K562 (cell line): ENCODE measurements around the gene P2RX5. TPM values are rescaled to one million over a fixed set of nuclear protein-coding genes. Genes with fewer than 3 reads are reported as not detected.

ENCODE experiments used
- REST ChIP-seq, 2 experiments: fragments of 450-650 bp; formaldehyde crosslinking in 1 of 2; IDR thresholded peaks; 2 replicates each; pipeline versions ENCODE4 v1.4.0 to v1.6.1; 2014 to 2020; ENCODE audit warnings: mild to moderate bottlenecking in 2 of 2, borderline replicate concordance in 1 of 2, low read depth in 1 of 2
- polyA plus RNA-seq, 8 experiments: library from polyadenylated mRNA; depleted of rRNA in 4 of 8; stranded (reverse) in 5 of 8; unstranded in 3 of 8; fragments of >200 nt; fragmentation: Nextera tagmentation in 2 of 8; fragmentation: Illumina TruSeq in 1 of 8; extraction: Ambion mirVana in 2 of 8; extraction: Trizol in 1 of 8; gene quantifications; 2 replicates each; pipeline versions ENCODE4 v1.2.1 to v1.2.3, GENCODE V29; 2011 to 2014; ENCODE audit warnings: inconsistent platforms in 1 of 8, missing spikeins in 1 of 8
- total RNA-seq, 7 experiments: library from RNA; depleted of rRNA in 6 of 7; stranded (reverse); fragments of >200 nt in 6 of 7; fragmentation: Illumina TruSeq in 2 of 7; extraction: Trizol in 2 of 7; gene quantifications; 2 replicates each; pipeline versions ENCODE4 v1.2.1 to v1.2.3, GENCODE V29; 2011 to 2021; ENCODE audit warnings: low replicate concordance in 1 of 7

P2RX5 gene
- total and polyA plus RNA-seq, 9 of the 15 experiments (the other 6 are each of a cell fraction or from before 2014, with no cell fraction given) = 0.31 to 4.0 (median 1.3) TPM

DNA sequence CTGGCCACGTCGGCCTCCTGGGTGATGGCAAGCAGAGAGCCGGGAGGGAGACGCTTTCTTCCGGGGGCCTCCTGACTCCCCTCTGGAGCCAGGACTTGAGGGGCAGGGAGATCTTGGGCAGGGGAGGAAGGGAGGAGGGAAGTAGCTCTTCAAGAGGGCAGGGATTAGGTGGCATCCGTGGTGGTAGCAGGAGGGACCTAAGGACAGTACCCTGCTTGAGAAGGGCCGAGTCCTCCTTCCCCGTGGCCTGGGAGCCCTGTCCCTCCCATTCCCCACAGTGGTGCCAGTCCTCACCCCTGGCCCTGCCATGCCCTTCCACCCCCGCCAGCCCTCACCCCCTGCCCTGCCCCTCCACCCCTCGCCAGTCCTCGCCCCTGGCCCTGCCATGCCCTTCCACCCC lies 40.2 kb downstream of the P2RX5 start (continued):
- TF ChIP-seq REST (IDR thresholded peaks at IDR 0.05; ENCODE audit: borderline replicate concordance) = no peak
- no peak for TF ChIP-seq REST (CRISPR knock-in tag; IDR thresholded peaks at IDR 0.05; ENCODE audit: low read depth)
